Amniotic stem cell (primary cell): ENCODE data around the gene FOXRED1.
A peak's percentile ranks its signal among the peaks of the same experiment; 100 is the strongest.

Source experiments
- DNase-seq: peaks from one replicate; lab custom pipeline; 2025; lab: John Stamatoyannopoulos, UW

Gene FOXRED1

GRCh38 chr11:126311401-126312291 is 42.7 kb downstream of the FOXRED1 start:
- DNase-seq, result no peak

GRCh38 chr11:126312961-126313360 is 44.0 kb downstream of the FOXRED1 start:
- no peak for DNase-seq

- DNase-seq, result no peak
Observed at GRCh38 chr11:126313826-126314225, 44.9 kb downstream of the FOXRED1 start.

- DNase-seq, result no peak
Observed at GRCh38 chr11:126317432-126317755, 48.4 kb downstream of the FOXRED1 start.

- DNase-seq, result peak; percentile 30
Observed at GRCh38 chr11:126317756-126318573, 49.0 kb downstream of the FOXRED1 start.

- peak; percentile 71 for DNase-seq
Observed at GRCh38 chr11:126318574-126319373, 49.8 kb downstream of the FOXRED1 start.

GRCh38 chr11:126319374-126319740 is 50.4 kb downstream of the FOXRED1 start:
- no peak for DNase-seq

GRCh38 chr11:126322996-126323395 is 54.0 kb downstream of the FOXRED1 start:
- DNase-seq, result no peak

- DNase-seq, result no peak
Observed at GRCh38 chr11:126327281-126328000, 58.5 kb downstream of the FOXRED1 start.
